T-helper 2 cell (primary cell): ENCODE data around the gene TTC7B.
"Not testable (repeated sequence)": the region's sequence is repeated elsewhere in the genome, so short reads cannot be mapped to it uniquely, and the experiment has no call there.

Experiments used
- DNase-seq, 5 experiments: peaks; one replicate each; pipeline versions ENCODE4 v3.0.0 to v3.0.0-alpha.2; 2012 to 2022

The TTC7B gene

GRCh38 chr14:90829677-90830076, 13.4 kb upstream of the TTC7B start:
- no peak for DNase-seq

GRCh38 chr14:90828642-90829487, 12.6 kb upstream of the TTC7B start:
- DNase-seq = peak in 1 of 5 experiments; percentile 76

GRCh38 chr14:90827919-90828610, 11.8 kb upstream of the TTC7B start:
- DNase-seq = peak; percentile 82 to 94 (median 86)

- not testable (repeated sequence) for DNase-seq
Observed at GRCh38 chr14:90823542-90823941, 7.3 kb upstream of the TTC7B start.

- peak in 4 of 5 experiments; percentile 34 to 84 (median 67) for DNase-seq
Observed at GRCh38 chr14:90820958-90821357, 4.7 kb upstream of the TTC7B start.

GRCh38 chr14:90819734-90820393, 3.6 kb upstream of the TTC7B start:
- no peak for DNase-seq

GRCh38 chr14:90818715-90819114, 2.5 kb upstream of the TTC7B start:
- DNase-seq = no peak

- no peak for DNase-seq
Observed at GRCh38 chr14:90816681-90817436, 629 bp upstream of the TTC7B start.

GRCh38 chr14:90815572-90815821, 733 bp downstream of the TTC7B start:
- no peak for DNase-seq

- DNase-seq = no peak
Observed at GRCh38 chr14:90814806-90815571, 1.2 kb downstream of the TTC7B start.

GRCh38 chr14:90813442-90813841, 2.8 kb downstream of the TTC7B start:
- DNase-seq = no peak

GRCh38 chr14:90812109-90812508, 4.1 kb downstream of the TTC7B start:
- no peak for DNase-seq

- no peak for DNase-seq
Observed at GRCh38 chr14:90811641-90812040, 4.6 kb downstream of the TTC7B start.

- DNase-seq = no peak
Observed at GRCh38 chr14:90810806-90811205, 5.4 kb downstream of the TTC7B start.

- DNase-seq = no peak
Observed at GRCh38 chr14:90809530-90810312, 6.5 kb downstream of the TTC7B start.

- DNase-seq = no peak
Observed at GRCh38 chr14:90808759-90809529, 7.3 kb downstream of the TTC7B start.

- DNase-seq = no peak
Observed at GRCh38 chr14:90807060-90807459, 9.2 kb downstream of the TTC7B start.

- DNase-seq = no peak
Observed at GRCh38 chr14:90805662-90806540, 10.3 kb downstream of the TTC7B start.

- no peak for DNase-seq
Observed at GRCh38 chr14:90805084-90805391, 11.2 kb downstream of the TTC7B start.
